ENCODE data around the gene GCSAML. TPM values are rescaled to one million over a fixed set of nuclear protein-coding genes. Genes with fewer than 3 reads are reported as not detected.
A peak's percentile ranks its signal among the peaks of the same experiment; 100 is the strongest.

Gene GCSAML
- 0.06 TPM for total RNA-seq (2013)
- polyA plus RNA-seq, result under 1 TPM in 1 of 3 donors, not detected in 2; 0.16 TPM
- polyA minus RNA-seq, result not detected in 2 replicates
- total RNA-seq, result 0.12 to 6.2 (median 0.74) reads per million in 11 experiments

DNA sequence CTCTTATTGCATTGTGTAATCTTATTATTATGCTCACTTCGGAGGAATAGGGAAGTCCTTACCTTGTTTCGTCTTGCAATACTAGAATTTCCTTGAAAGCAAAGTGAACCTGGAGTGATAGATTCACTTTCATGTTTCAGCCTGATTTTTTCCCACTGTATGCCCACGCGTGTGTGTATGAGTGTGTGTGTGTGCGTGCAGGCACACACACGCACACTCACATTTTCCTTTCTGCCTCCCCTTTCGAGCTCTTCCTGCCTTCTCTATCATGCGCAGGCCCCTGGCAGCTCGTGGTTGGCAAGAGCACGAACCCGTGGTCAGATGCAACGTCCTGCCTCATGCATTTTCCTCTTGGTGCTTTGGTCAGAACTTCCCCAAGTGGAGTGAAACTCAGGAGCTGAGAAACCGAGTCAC is at the start of gene GCSAML:
GCSAML (plus strand) TSS at position 366 of the 414 bp plus-strand sequence. CDS start 58 bp downstream, outside the sequence.
- H3K4me3 Mint-ChIP-seq, result peak within 1 kb of the TSS in 1 of 2 donors; percentile 90
- H3K9me3 ChIP-seq (replicated peaks in 1 of 2; ENCODE audit: control insufficient read depth in 1 of 2, insufficient read depth in 1 of 2, low read length in 2 of 2), result no peaks in the 10 kb centered on the region
- intact Hi-C loops (cut with micrococcal nuclease), result no loop called here
- peaks cover 4 to 19% (median 11%) of the 10 kb centered on the region in 3 donors for H3K27me3 Mint-ChIP-seq (ENCODE audit: low read depth in 3 of 3)
- H2AFZ ChIP-seq (ENCODE audit: insufficient read depth, low read depth, low read length, poor library complexity, severe bottlenecking), result no peak within 1 kb of the TSS
- peaks cover 2% of the 10 kb centered on the region in 2 donors for H3K27me3 ChIP-seq (ENCODE audit: control insufficient read depth in 2 of 2, insufficient read depth in 2 of 2, low read length in 2 of 2)
- no peaks in the 10 kb centered on the region for H4K20me1 ChIP-seq (ENCODE audit: insufficient read depth, low read length)
- DNase-seq, result peak; percentile 10 to 88 (median 18)
- H3K4me3 ChIP-seq (replicated peaks in 1 of 3; ENCODE audit: low read depth in 2 of 3, low read length in 3 of 3), result peak within 1 kb of the TSS in 1 of 3 experiments; percentile 45
- H3K36me3 Mint-ChIP-seq, result no peaks in the 10 kb centered on the region
- H3K36me3 ChIP-seq (replicated peaks in 1 of 2; ENCODE audit: control insufficient read depth in 1 of 2, insufficient read depth in 2 of 2, low read length in 2 of 2), result no peaks in the 10 kb centered on the region
- peaks cover 0 to 3% (median 0%) of the 10 kb centered on the region in 7 donors for H3K9me3 Mint-ChIP-seq
- no peaks in the 10 kb centered on the region for H3K79me2 ChIP-seq (ENCODE audit: insufficient read depth, low read length)
- H3K9ac ChIP-seq (ENCODE audit: insufficient read depth, low read length, poor library complexity, severe bottlenecking), result no peak within 1 kb of the TSS
- peaks cover 13% of the 10 kb centered on the region for H3K4me1 Mint-ChIP-seq
- H3K27ac ChIP-seq (ENCODE audit: low read depth in 1 of 2, low read length in 2 of 2), result no peak within 1 kb of the TSS
- peak within 1 kb of the TSS; percentile 60 for H3K4me2 ChIP-seq (replicated peaks; ENCODE audit: extremely low read depth, low read length, poor library complexity, severe bottlenecking)
- TF ChIP-seq, protein P1, sequence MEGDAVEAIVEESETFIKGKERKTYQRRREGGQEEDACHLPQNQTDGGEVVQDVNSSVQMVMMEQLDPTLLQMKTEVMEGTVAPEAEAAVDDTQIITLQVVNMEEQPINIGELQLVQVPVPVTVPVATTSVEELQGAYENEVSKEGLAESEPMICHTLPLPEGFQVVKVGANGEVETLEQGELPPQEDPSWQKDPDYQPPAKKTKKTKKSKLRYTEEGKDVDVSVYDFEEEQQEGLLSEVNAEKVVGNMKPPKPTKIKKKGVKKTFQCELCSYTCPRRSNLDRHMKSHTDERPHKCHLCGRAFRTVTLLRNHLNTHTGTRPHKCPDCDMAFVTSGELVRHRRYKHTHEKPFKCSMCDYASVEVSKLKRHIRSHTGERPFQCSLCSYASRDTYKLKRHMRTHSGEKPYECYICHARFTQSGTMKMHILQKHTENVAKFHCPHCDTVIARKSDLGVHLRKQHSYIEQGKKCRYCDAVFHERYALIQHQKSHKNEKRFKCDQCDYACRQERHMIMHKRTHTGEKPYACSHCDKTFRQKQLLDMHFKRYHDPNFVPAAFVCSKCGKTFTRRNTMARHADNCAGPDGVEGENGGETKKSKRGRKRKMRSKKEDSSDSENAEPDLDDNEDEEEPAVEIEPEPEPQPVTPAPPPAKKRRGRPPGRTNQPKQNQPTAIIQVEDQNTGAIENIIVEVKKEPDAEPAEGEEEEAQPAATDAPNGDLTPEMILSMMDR (IDR thresholded peaks at IDR 0.05), result no peak
- peak within 1 kb of the TSS in 1 of 7 donors; percentile 26 for H3K27ac Mint-ChIP-seq
- 0% methylated on average over 5 of the region's 13 CpGs for WGBS (ENCODE audit: insufficient coverage)
- peaks cover 12% of the 10 kb centered on the region in 2 donors for H3K4me1 ChIP-seq (ENCODE audit: control insufficient read depth in 1 of 2, insufficient read depth in 2 of 2, low read length in 2 of 2)

DNA sequence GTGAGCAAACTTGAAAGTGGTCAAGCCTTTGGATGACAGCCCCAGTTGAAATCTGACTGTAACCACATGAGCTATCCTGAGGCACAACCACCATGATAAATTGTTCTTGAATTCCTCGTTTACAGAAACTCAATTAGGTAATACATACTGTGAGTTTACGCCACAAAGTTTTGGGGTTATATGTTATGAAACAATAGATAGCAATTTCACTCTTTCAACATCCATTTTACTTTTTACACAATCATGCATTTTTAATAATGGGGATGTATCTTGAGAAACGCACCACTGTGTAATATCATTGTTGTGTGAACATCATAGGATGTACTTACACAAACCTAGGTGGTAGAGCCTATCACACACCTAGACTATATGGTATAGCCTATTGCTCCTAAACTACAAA is 48.1 kb upstream of the GCSAML start:
- H3K36me3 ChIP-seq (replicated peaks in 1 of 2; ENCODE audit: control insufficient read depth in 1 of 2, insufficient read depth in 2 of 2, low read length in 2 of 2), result no peaks in the 10 kb centered on the region
- H3K27ac ChIP-seq (ENCODE audit: low read depth in 1 of 2, low read length in 2 of 2), result peak overlapping the region; percentile 67 to 83
- H3K9me3 ChIP-seq (replicated peaks in 1 of 2; ENCODE audit: control insufficient read depth in 1 of 2, insufficient read depth in 1 of 2, low read length in 2 of 2), result no peaks in the 10 kb centered on the region
- TF ChIP-seq, protein P1 (IDR thresholded peaks at IDR 0.05), result no peak
- no peaks in the 10 kb centered on the region for H4K20me1 ChIP-seq (ENCODE audit: insufficient read depth, low read length)
- no peaks in the 10 kb centered on the region for H3K79me2 ChIP-seq (ENCODE audit: insufficient read depth, low read length)
- H3K27ac Mint-ChIP-seq, result peak overlapping the region; percentile 88 to 95 (median 91)
- peak overlapping the region; percentile 32 for H2AFZ ChIP-seq (ENCODE audit: insufficient read depth, low read depth, low read length, poor library complexity, severe bottlenecking)
- peaks cover 0 to 7% (median 0%) of the 10 kb centered on the region in 7 donors for H3K9me3 Mint-ChIP-seq
- peaks cover 25% of the 10 kb centered on the region for H3K4me1 Mint-ChIP-seq
- H3K9ac ChIP-seq (ENCODE audit: insufficient read depth, low read length, poor library complexity, severe bottlenecking), result no peak overlapping the region
- no peaks in the 10 kb centered on the region for H3K27me3 ChIP-seq (ENCODE audit: control insufficient read depth in 2 of 2, insufficient read depth in 2 of 2, low read length in 2 of 2)
- H3K36me3 Mint-ChIP-seq, result no peaks in the 10 kb centered on the region
- peak; percentile 76 to 90 (median 86) for DNase-seq
- peaks cover 0 to 3% (median 0%) of the 10 kb centered on the region in 3 donors for H3K27me3 Mint-ChIP-seq (ENCODE audit: low read depth in 3 of 3)
- H3K4me2 ChIP-seq (replicated peaks; ENCODE audit: extremely low read depth, low read length, poor library complexity, severe bottlenecking), result peak overlapping the region; percentile 39
- H3K4me1 ChIP-seq (ENCODE audit: control insufficient read depth in 1 of 2, insufficient read depth in 2 of 2, low read length in 2 of 2), result peaks cover 19 to 26% of the 10 kb centered on the region in 2 donors
- peak overlapping the region; percentile 1 to 49 for H3K4me3 Mint-ChIP-seq
- WGBS (ENCODE audit: insufficient coverage), result no CpG with 5 or more reads among the region's 3 CpGs
- peak overlapping the region in 1 of 3 experiments; percentile 39 for H3K4me3 ChIP-seq (replicated peaks in 1 of 3; ENCODE audit: low read depth in 2 of 3, low read length in 3 of 3)
- intact Hi-C loops (cut with micrococcal nuclease), result no loop called here
